WTC11 (cell line): Measurements from ENCODE around the gene SH3PXD2A. TPM values are rescaled to one million over a fixed set of nuclear protein-coding genes. Genes with fewer than 3 reads are reported as not detected.

Source experiments
- ATAC-seq: fragments of 200-7000 bp; cut with Tn5 transposase; 2 replicates; pipeline ENCODE4 v1.10.0; 2021; ENCODE audit warnings: mild to moderate bottlenecking, moderate library complexity
- CTCF ChIA-PET: fragments of 300-600 bp; sonication (Branson Sonifier 250); formaldehyde crosslinking; loops from one replicate; lab custom pipeline; 2021; ENCODE audit warnings: antibody characterized with exemption; lab: Charles Lee
- POLR2A ChIA-PET: fragments of 350-600 bp; sonication (Branson Sonifier 250); formaldehyde crosslinking; loops from one replicate; lab custom pipeline; 2021; ENCODE audit warnings: antibody characterized with exemption; lab: Charles Lee
- DNase-seq: peaks from one replicate; pipeline ENCODE4 v3.0.0; 2021; ENCODE audit warnings: low spot score
- H3K27ac Mint-ChIP-seq: 2 replicates; pipeline ENCODE4 v1.8.0; 2021; ENCODE audit warnings: mixed read lengths
- H3K27me3 Mint-ChIP-seq: 2 replicates; pipeline ENCODE4 v1.8.0; 2021; ENCODE audit warnings: low read depth, mild to moderate bottlenecking, moderate library complexity, mixed read lengths
- H3K36me3 Mint-ChIP-seq: 2 replicates; pipeline ENCODE4 v1.8.0; 2021; ENCODE audit warnings: mixed read lengths
- H3K4me1 Mint-ChIP-seq: 2 replicates; pipeline ENCODE4 v1.8.0; 2022; ENCODE audit warnings: mixed read lengths
- H3K4me3 Mint-ChIP-seq: 2 replicates; pipeline ENCODE4 v1.8.0; 2021; ENCODE audit warnings: mild to moderate bottlenecking, moderate library complexity, mixed read lengths
- H3K9me3 Mint-ChIP-seq: 2 replicates; pipeline ENCODE4 v1.8.0; 2021; ENCODE audit warnings: mixed read lengths
- CREB1 ChIP-seq: sonication (generic); formaldehyde crosslinking; IDR thresholded peaks from 2 replicates; pipeline ENCODE4 v1.8.0; 2023; ENCODE audit warnings: mild to moderate bottlenecking, missing genetic modification reagents
- GABPB1 ChIP-seq: sonication (generic); formaldehyde crosslinking; IDR thresholded peaks from 2 replicates; pipeline ENCODE4 v1.8.1; 2023; ENCODE audit warnings: mild to moderate bottlenecking, missing genetic modification reagents
- NFE2L1 ChIP-seq: sonication (generic); formaldehyde crosslinking; IDR thresholded peaks from 2 replicates; pipeline ENCODE4 v1.8.1; 2023; ENCODE audit warnings: missing genetic modification reagents
- RORB ChIP-seq: fragments of 250-450 bp; sonication (Bioruptor Pico); IDR thresholded peaks from 2 replicates; pipeline ENCODE4 v1.9.0; 2021; ENCODE audit warnings: mild to moderate bottlenecking
- total RNA-seq: library from RNA; stranded (reverse); gene quantifications from 3 replicates; pipeline ENCODE4 v1.2.3, GENCODE V29; 2021
- TF ChIP-seq, protein P1 (sequence below): sonication (generic); formaldehyde crosslinking; IDR thresholded peaks from 2 replicates; pipeline ENCODE4 v1.8.1; 2022; ENCODE audit warnings: low read depth, missing genetic modification reagents, borderline replicate concordance
- TF ChIP-seq, protein P2 (sequence below): fragments of 250-450 bp; sonication (Bioruptor Pico); IDR thresholded peaks from 2 replicates; pipeline ENCODE4 v1.9.0; 2021; ENCODE audit warnings: mild to moderate bottlenecking, borderline replicate concordance
- TF ChIP-seq, protein P3 (sequence below): sonication (generic); formaldehyde crosslinking; IDR thresholded peaks from 2 replicates; pipeline ENCODE4 v1.8.0; 2023; ENCODE audit warnings: mild to moderate bottlenecking, missing genetic modification reagents
- TF ChIP-seq, protein P4 (sequence below): fragments of 250-450 bp; sonication (Bioruptor Pico); IDR thresholded peaks from 2 replicates; pipeline ENCODE4 v2.1.2; 2022; ENCODE audit warnings: mild to moderate bottlenecking, moderate library complexity
- TF ChIP-seq, protein P5 (sequence below): fragments of 200-600 bp; IDR thresholded peaks from 2 replicates; pipeline ENCODE4 v1.8.0; 2022; ENCODE audit warnings: antibody characterized with exemption
- TF ChIP-seq, protein P6 (sequence below): sonication (generic); formaldehyde crosslinking; IDR thresholded peaks from 2 replicates; pipeline ENCODE4 v1.8.0; 2023; ENCODE audit warnings: missing genetic modification reagents, mild to moderate bottlenecking, borderline replicate concordance

SH3PXD2A gene
- total RNA-seq, 1 experiment from 2014 or later = 15.7 TPM

DNA sequence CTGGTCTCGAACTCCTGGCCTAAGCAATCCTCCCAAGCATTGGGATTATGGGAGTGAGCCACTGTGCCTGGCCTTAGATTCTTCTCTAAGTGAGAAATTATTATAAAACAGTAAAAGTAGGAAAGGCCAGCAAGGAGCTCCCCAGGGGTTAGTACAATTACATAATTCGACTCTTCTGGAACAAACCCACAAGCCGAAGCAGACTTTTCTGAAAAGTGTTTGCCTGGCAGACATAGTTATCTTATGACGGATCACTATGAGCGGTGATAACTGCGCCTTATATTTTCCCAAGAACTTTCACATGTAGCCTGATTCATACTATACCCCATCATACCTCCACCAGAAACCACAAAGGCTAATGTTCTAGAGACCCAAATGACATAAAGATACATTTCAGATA, 30.2 kb upstream of the SH3PXD2A start:
- H3K9me3 Mint-ChIP-seq = no peaks in the 10 kb centered on the region
- no peaks in the 10 kb centered on the region for H3K27me3 Mint-ChIP-seq
- ChIA-PET CTCF (interaction anchor here (1.0 to 4.3 kb wide), 5 partner anchors 9 to 389 kb away, joined by 3 to 43 read pairs (median 4); no protein-coding TSS in a partner anchor), POLR2A (no interaction called here)
- no peaks in the 10 kb centered on the region for H3K4me1 Mint-ChIP-seq
- ATAC-seq = no peak
- H3K4me3 Mint-ChIP-seq = no peak overlapping the region
- H3K27ac Mint-ChIP-seq = no peak overlapping the region
- DNase-seq = no peak
- TF ChIP-seq, protein P1, sequence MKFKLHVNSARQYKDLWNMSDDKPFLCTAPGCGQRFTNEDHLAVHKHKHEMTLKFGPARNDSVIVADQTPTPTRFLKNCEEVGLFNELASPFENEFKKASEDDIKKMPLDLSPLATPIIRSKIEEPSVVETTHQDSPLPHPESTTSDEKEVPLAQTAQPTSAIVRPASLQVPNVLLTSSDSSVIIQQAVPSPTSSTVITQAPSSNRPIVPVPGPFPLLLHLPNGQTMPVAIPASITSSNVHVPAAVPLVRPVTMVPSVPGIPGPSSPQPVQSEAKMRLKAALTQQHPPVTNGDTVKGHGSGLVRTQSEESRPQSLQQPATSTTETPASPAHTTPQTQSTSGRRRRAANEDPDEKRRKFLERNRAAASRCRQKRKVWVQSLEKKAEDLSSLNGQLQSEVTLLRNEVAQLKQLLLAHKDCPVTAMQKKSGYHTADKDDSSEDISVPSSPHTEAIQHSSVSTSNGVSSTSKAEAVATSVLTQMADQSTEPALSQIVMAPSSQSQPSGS = no peak
- TF ChIP-seq, protein P2, sequence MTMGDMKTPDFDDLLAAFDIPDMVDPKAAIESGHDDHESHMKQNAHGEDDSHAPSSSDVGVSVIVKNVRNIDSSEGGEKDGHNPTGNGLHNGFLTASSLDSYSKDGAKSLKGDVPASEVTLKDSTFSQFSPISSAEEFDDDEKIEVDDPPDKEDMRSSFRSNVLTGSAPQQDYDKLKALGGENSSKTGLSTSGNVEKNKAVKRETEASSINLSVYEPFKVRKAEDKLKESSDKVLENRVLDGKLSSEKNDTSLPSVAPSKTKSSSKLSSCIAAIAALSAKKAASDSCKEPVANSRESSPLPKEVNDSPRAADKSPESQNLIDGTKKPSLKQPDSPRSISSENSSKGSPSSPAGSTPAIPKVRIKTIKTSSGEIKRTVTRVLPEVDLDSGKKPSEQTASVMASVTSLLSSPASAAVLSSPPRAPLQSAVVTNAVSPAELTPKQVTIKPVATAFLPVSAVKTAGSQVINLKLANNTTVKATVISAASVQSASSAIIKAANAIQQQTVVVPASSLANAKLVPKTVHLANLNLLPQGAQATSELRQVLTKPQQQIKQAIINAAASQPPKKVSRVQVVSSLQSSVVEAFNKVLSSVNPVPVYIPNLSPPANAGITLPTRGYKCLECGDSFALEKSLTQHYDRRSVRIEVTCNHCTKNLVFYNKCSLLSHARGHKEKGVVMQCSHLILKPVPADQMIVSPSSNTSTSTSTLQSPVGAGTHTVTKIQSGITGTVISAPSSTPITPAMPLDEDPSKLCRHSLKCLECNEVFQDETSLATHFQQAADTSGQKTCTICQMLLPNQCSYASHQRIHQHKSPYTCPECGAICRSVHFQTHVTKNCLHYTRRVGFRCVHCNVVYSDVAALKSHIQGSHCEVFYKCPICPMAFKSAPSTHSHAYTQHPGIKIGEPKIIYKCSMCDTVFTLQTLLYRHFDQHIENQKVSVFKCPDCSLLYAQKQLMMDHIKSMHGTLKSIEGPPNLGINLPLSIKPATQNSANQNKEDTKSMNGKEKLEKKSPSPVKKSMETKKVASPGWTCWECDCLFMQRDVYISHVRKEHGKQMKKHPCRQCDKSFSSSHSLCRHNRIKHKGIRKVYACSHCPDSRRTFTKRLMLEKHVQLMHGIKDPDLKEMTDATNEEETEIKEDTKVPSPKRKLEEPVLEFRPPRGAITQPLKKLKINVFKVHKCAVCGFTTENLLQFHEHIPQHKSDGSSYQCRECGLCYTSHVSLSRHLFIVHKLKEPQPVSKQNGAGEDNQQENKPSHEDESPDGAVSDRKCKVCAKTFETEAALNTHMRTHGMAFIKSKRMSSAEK (CRISPR knock-in tag) = no peak
- no peak for TF ChIP-seq GABPB1 (CRISPR knock-in tag)
- TF ChIP-seq, protein P3, sequence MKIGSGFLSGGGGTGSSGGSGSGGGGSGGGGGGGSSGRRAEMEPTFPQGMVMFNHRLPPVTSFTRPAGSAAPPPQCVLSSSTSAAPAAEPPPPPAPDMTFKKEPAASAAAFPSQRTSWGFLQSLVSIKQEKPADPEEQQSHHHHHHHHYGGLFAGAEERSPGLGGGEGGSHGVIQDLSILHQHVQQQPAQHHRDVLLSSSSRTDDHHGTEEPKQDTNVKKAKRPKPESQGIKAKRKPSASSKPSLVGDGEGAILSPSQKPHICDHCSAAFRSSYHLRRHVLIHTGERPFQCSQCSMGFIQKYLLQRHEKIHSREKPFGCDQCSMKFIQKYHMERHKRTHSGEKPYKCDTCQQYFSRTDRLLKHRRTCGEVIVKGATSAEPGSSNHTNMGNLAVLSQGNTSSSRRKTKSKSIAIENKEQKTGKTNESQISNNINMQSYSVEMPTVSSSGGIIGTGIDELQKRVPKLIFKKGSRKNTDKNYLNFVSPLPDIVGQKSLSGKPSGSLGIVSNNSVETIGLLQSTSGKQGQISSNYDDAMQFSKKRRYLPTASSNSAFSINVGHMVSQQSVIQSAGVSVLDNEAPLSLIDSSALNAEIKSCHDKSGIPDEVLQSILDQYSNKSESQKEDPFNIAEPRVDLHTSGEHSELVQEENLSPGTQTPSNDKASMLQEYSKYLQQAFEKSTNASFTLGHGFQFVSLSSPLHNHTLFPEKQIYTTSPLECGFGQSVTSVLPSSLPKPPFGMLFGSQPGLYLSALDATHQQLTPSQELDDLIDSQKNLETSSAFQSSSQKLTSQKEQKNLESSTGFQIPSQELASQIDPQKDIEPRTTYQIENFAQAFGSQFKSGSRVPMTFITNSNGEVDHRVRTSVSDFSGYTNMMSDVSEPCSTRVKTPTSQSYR (CRISPR knock-in tag) = no peak
- H3K36me3 Mint-ChIP-seq = 0 out of 2 replicates have a peak, but pooled peaks cover 2% of the 10 kb centered on the region

DNA sequence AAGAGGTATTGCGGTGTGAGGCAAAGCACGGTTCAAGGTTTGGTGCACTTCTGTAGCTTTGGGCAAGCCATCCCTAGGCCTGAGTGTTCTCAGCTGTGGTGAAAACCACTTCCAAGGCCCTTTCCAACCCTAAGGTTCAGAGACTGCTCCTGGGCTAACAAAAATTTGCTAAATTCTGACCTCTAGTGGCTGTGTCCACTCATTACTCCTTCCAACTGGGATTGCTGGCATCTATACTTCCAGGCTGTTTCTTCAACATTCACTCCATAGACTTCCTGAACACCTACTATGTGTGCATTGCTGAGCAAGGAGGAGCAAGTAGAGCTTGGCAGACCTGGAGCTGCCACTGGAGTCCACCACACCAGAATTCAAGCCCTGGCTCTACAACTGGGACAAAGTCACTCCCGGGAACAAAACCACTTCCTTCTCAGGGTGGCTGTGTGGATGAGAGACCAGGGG, 29.3 kb upstream of the SH3PXD2A start:
- no peaks in the 10 kb centered on the region for H3K4me1 Mint-ChIP-seq
- H3K27ac Mint-ChIP-seq = no peak overlapping the region
- H3K9me3 Mint-ChIP-seq = no peaks in the 10 kb centered on the region
- no peak overlapping the region for H3K4me3 Mint-ChIP-seq
- peak; percentile 92 for ATAC-seq
- peak; percentile 31 for DNase-seq
- 0 out of 2 replicates have a peak, but pooled peaks cover 2% of the 10 kb centered on the region for H3K36me3 Mint-ChIP-seq
- ChIA-PET POLR2A (interaction anchor here (0.8 kb wide), 1 partner anchor 130 kb away, joined by 3 read pairs; no protein-coding TSS in a partner anchor), CTCF (interaction anchor here (0.6 to 4.3 kb wide), 6 partner anchors 15 to 172 kb away, joined by 3 to 43 read pairs (median 3); no protein-coding TSS in a partner anchor)
- TF ChIP-seq, protein P4, sequence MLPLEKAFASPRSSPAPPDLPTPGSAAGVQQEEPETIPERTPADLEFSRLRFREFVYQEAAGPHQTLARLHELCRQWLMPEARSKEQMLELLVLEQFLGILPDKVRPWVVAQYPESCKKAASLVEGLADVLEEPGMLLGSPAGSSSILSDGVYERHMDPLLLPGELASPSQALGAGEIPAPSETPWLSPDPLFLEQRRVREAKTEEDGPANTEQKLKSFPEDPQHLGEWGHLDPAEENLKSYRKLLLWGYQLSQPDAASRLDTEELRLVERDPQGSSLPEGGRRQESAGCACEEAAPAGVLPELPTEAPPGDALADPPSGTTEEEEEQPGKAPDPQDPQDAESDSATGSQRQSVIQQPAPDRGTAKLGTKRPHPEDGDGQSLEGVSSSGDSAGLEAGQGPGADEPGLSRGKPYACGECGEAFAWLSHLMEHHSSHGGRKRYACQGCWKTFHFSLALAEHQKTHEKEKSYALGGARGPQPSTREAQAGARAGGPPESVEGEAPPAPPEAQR (CRISPR knock-in tag) = no peak
- TF ChIP-seq, protein P5, sequence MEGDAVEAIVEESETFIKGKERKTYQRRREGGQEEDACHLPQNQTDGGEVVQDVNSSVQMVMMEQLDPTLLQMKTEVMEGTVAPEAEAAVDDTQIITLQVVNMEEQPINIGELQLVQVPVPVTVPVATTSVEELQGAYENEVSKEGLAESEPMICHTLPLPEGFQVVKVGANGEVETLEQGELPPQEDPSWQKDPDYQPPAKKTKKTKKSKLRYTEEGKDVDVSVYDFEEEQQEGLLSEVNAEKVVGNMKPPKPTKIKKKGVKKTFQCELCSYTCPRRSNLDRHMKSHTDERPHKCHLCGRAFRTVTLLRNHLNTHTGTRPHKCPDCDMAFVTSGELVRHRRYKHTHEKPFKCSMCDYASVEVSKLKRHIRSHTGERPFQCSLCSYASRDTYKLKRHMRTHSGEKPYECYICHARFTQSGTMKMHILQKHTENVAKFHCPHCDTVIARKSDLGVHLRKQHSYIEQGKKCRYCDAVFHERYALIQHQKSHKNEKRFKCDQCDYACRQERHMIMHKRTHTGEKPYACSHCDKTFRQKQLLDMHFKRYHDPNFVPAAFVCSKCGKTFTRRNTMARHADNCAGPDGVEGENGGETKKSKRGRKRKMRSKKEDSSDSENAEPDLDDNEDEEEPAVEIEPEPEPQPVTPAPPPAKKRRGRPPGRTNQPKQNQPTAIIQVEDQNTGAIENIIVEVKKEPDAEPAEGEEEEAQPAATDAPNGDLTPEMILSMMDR = peak; percentile 71
- no peaks in the 10 kb centered on the region for H3K27me3 Mint-ChIP-seq

DNA sequence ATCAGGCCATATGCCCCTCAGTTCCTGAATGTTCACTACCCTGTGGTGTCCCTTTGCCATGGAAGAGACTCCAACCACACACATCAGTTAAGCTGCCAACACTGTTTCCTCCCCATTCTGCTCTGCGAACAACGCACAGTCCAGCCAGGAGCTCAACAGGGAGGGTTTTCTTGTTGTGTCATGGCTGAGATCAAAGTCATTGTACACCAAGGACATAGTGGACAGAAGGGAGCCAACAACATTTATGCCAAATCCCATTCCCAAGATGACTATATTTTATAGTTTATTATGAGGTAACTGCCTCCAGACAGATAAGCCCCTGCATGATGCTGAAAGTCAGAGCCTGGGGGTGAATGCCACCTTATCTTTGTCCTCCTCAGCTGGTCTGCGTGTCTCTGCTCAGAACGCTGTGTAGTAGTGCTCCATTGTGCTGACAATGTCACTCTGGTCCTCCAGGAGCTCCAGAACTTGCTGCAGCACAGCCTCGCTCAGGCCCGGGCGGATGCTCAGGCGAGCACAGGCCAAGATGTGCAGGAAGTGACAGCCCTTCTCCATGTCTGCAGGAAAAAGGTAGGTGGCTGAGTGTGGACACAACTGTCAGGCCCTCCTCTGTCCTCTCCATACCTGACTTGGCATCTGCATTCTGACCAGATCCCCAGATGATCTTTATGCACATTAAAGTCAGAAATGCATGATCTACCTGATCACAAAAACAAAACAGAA, 27.1 kb upstream of the SH3PXD2A start:
- ATAC-seq = no peak
- H3K27ac Mint-ChIP-seq = no peak overlapping the region
- POLR2A ChIA-PET = no interaction called here
- TF ChIP-seq CREB1 (CRISPR knock-in tag) = no peak
- TF ChIP-seq, protein P6, sequence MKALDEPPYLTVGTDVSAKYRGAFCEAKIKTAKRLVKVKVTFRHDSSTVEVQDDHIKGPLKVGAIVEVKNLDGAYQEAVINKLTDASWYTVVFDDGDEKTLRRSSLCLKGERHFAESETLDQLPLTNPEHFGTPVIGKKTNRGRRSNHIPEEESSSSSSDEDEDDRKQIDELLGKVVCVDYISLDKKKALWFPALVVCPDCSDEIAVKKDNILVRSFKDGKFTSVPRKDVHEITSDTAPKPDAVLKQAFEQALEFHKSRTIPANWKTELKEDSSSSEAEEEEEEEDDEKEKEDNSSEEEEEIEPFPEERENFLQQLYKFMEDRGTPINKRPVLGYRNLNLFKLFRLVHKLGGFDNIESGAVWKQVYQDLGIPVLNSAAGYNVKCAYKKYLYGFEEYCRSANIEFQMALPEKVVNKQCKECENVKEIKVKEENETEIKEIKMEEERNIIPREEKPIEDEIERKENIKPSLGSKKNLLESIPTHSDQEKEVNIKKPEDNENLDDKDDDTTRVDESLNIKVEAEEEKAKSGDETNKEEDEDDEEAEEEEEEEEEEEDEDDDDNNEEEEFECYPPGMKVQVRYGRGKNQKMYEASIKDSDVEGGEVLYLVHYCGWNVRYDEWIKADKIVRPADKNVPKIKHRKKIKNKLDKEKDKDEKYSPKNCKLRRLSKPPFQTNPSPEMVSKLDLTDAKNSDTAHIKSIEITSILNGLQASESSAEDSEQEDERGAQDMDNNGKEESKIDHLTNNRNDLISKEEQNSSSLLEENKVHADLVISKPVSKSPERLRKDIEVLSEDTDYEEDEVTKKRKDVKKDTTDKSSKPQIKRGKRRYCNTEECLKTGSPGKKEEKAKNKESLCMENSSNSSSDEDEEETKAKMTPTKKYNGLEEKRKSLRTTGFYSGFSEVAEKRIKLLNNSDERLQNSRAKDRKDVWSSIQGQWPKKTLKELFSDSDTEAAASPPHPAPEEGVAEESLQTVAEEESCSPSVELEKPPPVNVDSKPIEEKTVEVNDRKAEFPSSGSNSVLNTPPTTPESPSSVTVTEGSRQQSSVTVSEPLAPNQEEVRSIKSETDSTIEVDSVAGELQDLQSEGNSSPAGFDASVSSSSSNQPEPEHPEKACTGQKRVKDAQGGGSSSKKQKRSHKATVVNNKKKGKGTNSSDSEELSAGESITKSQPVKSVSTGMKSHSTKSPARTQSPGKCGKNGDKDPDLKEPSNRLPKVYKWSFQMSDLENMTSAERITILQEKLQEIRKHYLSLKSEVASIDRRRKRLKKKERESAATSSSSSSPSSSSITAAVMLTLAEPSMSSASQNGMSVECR (CRISPR knock-in tag) = no peak
- TF ChIP-seq, protein P1 = no peak
- no peak for TF ChIP-seq NFE2L1
- no peak for TF ChIP-seq RORB (CRISPR knock-in tag)

More for the DNA sequence above, 27.1 kb upstream of the SH3PXD2A start:
- Mint-ChIP-seq H3K4me1 (0 out of 2 replicates have a peak, but pooled peaks cover 2% of the 10 kb centered on the region), H3K4me3 (no peak overlapping the region), H3K36me3 (peaks cover 7% of the 10 kb centered on the region; the same call in 1 of the 2 replicates), H3K9me3 (no peaks in the 10 kb centered on the region), H3K27me3 (no peaks in the 10 kb centered on the region)
- CTCF ChIA-PET = interaction anchor here (4.3 kb wide), 1 partner anchor 170 kb away, joined by 43 read pairs; no protein-coding TSS in a partner anchor
- no peak for DNase-seq
